K562 (cell line): ENCODE results near the gene CD99L2. TPM values are rescaled to one million over a fixed set of nuclear protein-coding genes. Genes with fewer than 3 reads are reported as not detected.

ENCODE experiments used
- ATF4 ChIP-seq: fragments of 450-650 bp; formaldehyde crosslinking; IDR thresholded peaks from 2 replicates; pipeline ENCODE4 v1.4.0; 2022; ENCODE audit warnings: mild to moderate bottlenecking, moderate library complexity
- CREB1 ChIP-seq, 2 experiments: sonication (generic) in 1 of 2; formaldehyde crosslinking in 1 of 2; IDR thresholded peaks; 2 replicates each; pipeline versions ENCODE4 v1.6.1 to v1.8.0; 2012 to 2022; ENCODE audit warnings: inconsistent platforms in 1 of 2, mild to moderate bottlenecking in 1 of 2, missing genetic modification reagents in 1 of 2, moderate library complexity in 1 of 2
- EGR1 ChIP-seq: fragments of 450-650 bp; conservative IDR thresholded peaks from 2 replicates; pipeline ENCODE4 v1.6.1; 2017; ENCODE audit warnings: mild to moderate bottlenecking
- FOXJ2 ChIP-seq: fragments of 200-800 bp; sonication (Bioruptor generic); IDR thresholded peaks from 2 replicates; pipeline ENCODE4 v1.6.1; 2016; ENCODE audit warnings: missing genetic modification characterization, missing compliant biosample characterization
- MNT ChIP-seq, 2 experiments: fragments of 450-650 bp; conservative IDR thresholded peaks; 2 replicates each; pipeline ENCODE4 v1.6.1; 2017; ENCODE audit warnings: mild to moderate bottlenecking in 2 of 2, moderate library complexity in 2 of 2
- PHB ChIP-seq: fragments of 250-450 bp; sonication (Bioruptor Pico); IDR thresholded peaks from 2 replicates; pipeline ENCODE4 v1.5.0; 2021
- POLR2G ChIP-seq: fragments of 200-400 bp; formaldehyde crosslinking; IDR thresholded peaks from 2 replicates; pipeline ENCODE4 v1.6.1; 2017; ENCODE audit warnings: low read depth, mild to moderate bottlenecking, antibody characterized with exemption, low read length, moderate library complexity
- PRPF4 ChIP-seq: fragments of 200-400 bp; formaldehyde crosslinking; IDR thresholded peaks from one replicate; pipeline ENCODE4 v1.6.1; 2017; ENCODE audit warnings: low read length, low read depth, mild to moderate bottlenecking; ENCODE audit not compliant: insufficient read depth, poor library complexity, severe bottlenecking
- PTBP1 ChIP-seq: fragments of 200-400 bp; formaldehyde crosslinking; IDR thresholded peaks from 2 replicates; pipeline ENCODE4 v1.6.1; 2017; ENCODE audit warnings: low read depth, low read length
- TAF1 ChIP-seq: IDR thresholded peaks from 2 replicates; pipeline ENCODE4 v1.6.1; 2011; ENCODE audit warnings: mild to moderate bottlenecking, low read length, moderate library complexity; ENCODE audit not compliant: insufficient read depth, control insufficient read depth, severe bottlenecking; ENCODE audit errors: extremely low read depth
- polyA plus RNA-seq, 8 experiments: library from polyadenylated mRNA; depleted of rRNA in 4 of 8; stranded (reverse) in 5 of 8; unstranded in 3 of 8; fragments of >200 nt; fragmentation: Nextera tagmentation in 2 of 8; fragmentation: Illumina TruSeq in 1 of 8; extraction: Ambion mirVana in 2 of 8; extraction: Trizol in 1 of 8; gene quantifications; 2 replicates each; pipeline versions ENCODE4 v1.2.1 to v1.2.3, GENCODE V29; 2011 to 2014; ENCODE audit warnings: inconsistent platforms in 1 of 8, missing spikeins in 1 of 8
- total RNA-seq, 7 experiments: library from RNA; depleted of rRNA in 6 of 7; stranded (reverse); fragments of >200 nt in 6 of 7; fragmentation: Illumina TruSeq in 2 of 7; extraction: Trizol in 2 of 7; gene quantifications; 2 replicates each; pipeline versions ENCODE4 v1.2.1 to v1.2.3, GENCODE V29; 2011 to 2021; ENCODE audit warnings: low replicate concordance in 1 of 7
- TF ChIP-seq, protein P1 (sequence below), 2 experiments: fragments of 450-650 bp; IDR thresholded peaks; 2 replicates each; pipeline ENCODE4 v1.6.1; 2016; ENCODE audit warnings: mild to moderate bottlenecking in 2 of 2, borderline replicate concordance in 1 of 2, low read depth in 1 of 2, moderate library complexity in 1 of 2
- TF ChIP-seq, protein P2 (sequence below): fragments of 450-650 bp; IDR thresholded peaks from 2 replicates; pipeline ENCODE4 v1.6.1; 2016

CD99L2 gene
- total and polyA plus RNA-seq, 9 of the 15 experiments (the other 6 are each of a cell fraction or from before 2014, with no cell fraction given) = 0.76 to 19.0 (median 11.9) TPM

- TF ChIP-seq, protein P1, sequence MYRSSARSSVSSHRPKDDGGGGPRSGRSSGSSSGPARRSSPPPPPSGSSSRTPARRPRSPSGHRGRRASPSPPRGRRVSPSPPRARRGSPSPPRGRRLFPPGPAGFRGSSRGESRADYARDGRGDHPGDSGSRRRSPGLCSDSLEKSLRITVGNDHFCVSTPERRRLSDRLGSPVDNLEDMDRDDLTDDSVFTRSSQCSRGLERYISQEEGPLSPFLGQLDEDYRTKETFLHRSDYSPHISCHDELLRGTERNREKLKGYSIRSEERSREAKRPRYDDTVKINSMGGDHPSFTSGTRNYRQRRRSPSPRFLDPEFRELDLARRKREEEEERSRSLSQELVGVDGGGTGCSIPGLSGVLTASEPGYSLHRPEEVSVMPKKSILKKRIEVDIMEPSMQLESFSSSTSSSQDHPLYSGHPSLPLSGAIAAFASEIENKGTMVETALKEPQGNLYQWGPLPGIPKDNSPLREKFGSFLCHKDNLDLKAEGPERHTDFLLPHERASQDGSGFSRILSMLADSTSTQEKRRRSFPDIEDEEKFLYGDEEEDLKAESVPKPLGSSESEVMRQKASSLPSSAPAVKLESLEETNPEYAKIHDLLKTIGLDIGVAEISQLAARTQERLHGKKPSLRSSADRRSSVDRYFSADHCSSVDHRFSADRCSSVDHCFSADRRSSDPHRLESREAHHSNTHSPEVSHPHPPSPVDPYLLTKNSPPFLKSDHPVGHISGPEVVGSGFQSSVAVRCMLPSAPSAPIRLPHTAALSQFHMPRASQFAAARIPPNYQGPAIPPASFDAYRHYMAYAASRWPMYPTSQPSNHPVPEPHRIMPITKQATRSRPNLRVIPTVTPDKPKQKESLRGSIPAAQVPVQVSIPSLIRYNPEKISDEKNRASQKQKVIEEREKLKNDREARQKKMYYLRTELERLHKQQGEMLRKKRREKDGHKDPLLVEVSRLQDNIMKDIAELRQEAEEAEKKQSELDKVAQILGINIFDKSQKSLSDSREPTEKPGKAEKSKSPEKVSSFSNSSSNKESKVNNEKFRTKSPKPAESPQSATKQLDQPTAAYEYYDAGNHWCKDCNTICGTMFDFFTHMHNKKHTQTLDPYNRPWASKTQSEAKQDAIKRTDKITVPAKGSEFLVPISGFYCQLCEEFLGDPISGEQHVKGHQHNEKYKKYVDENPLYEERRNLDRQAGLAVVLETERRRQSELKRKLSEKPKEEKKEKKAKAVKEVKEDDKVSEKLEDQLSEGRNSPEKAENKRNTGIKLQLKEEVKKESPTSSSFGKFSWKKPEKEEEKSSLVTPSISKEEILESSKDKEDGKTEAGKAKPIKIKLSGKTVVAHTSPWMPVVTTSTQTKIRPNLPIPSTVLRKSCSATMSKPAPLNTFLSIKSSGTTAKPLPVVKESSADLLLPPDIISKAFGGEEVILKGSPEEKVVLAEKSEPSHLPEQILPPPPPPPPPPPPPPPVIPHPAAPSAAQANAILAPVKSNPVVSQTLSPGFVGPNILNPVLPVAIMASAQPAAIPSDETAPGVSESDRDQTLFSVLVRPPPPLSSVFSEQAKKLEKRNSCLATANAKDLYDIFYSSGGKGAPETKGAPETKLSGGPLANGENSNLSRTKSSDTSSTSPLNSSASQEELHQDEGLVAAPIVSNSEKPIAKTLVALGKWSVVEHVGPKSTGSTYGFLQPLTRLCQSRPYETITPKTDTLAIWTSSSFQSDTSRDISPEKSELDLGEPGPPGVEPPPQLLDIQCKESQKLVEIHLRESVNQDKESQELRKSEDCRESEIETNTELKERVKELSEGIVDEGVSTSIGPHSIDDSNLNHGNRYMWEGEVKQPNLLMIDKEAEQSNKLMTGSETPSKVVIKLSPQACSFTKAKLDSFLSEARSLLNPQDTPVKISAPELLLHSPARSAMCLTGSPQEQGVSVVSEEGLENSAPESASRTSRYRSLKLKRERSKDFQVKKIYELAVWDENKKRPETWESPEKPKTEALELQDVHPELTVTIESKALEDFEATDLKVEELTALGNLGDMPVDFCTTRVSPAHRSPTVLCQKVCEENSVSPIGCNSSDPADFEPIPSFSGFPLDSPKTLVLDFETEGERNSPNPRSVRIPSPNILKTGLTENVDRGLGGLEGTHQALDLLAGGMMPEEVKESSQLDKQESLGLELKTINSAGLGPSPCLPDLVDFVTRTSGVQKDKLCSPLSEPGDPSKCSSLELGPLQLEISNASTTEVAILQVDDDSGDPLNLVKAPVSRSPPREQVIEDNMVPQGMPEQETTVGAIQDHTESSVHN (IDR thresholded peaks at IDR 0.05; ENCODE audit: borderline replicate concordance in 1 of 2, low read depth in 1 of 2) = no peak
- peak; percentile 1 for TF ChIP-seq TAF1
- no peak for TF ChIP-seq ATF4
- TF ChIP-seq PTBP1 = no peak
- TF ChIP-seq FOXJ2 (tag) = no peak
- TF ChIP-seq CREB1 (IDR thresholded peaks at IDR 0.05) = no peak
- no peak for TF ChIP-seq CREB1 (CRISPR knock-in tag; IDR thresholded peaks at IDR 0.05)
- TF ChIP-seq EGR1 = no peak
- no peak for TF ChIP-seq PHB
- TF ChIP-seq, protein P2, sequence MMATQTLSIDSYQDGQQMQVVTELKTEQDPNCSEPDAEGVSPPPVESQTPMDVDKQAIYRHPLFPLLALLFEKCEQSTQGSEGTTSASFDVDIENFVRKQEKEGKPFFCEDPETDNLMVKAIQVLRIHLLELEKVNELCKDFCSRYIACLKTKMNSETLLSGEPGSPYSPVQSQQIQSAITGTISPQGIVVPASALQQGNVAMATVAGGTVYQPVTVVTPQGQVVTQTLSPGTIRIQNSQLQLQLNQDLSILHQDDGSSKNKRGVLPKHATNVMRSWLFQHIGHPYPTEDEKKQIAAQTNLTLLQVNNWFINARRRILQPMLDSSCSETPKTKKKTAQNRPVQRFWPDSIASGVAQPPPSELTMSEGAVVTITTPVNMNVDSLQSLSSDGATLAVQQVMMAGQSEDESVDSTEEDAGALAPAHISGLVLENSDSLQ = no peak
- TF ChIP-seq MNT (conservative IDR thresholded peaks at IDR 0.05) = 0 out of 4 replicates have a peak, but pooled peaks of 1 of the 2 experiments have one; percentile 33
- TF ChIP-seq PRPF4 = no peak
- peak; percentile 91 for TF ChIP-seq POLR2G
Measured at GRCh38 chrX:150898343-150899190, at the start of gene CD99L2 (continued).
